Measurements from ENCODE around the gene CHRM3.
"Not testable (repeated sequence)": the region's sequence is repeated elsewhere in the genome, so short reads cannot be mapped to it uniquely, and the experiment has no call there.

Gene CHRM3

GRCh38 chr1:239386453-239387303 lies at the start of gene CHRM3:
Gene CHRM3, plus strand, starts transcription at chr1:239386568. Its CDS starts 520,884 bp downstream, at chr1:239907452.
- DNase-seq, result peak in 1 of 2 donors; percentile 15

GRCh38 chr1:239337799-239338430 lies 48.5 kb upstream of the CHRM3 start:
- DNase-seq, result no peak

GRCh38 chr1:239347776-239348175 lies 38.6 kb upstream of the CHRM3 start:
- DNase-seq, result no peak

- no peak for DNase-seq
These were observed 37.6 kb upstream of the CHRM3 start for GRCh38 chr1:239348635-239349353.

GRCh38 chr1:239349699-239350098 lies 36.7 kb upstream of the CHRM3 start:
- DNase-seq, result no peak

- no peak for DNase-seq
These were observed 32.8 kb upstream of the CHRM3 start for GRCh38 chr1:239353536-239353935.

GRCh38 chr1:239354231-239354630 lies 32.1 kb upstream of the CHRM3 start:
- DNase-seq, result no peak

- DNase-seq, result no peak
These were observed 28.5 kb upstream of the CHRM3 start for GRCh38 chr1:239357867-239358266.

GRCh38 chr1:239361403-239361802 lies 25.0 kb upstream of the CHRM3 start:
- no peak for DNase-seq

- DNase-seq, result no peak
These were observed 22.4 kb upstream of the CHRM3 start for GRCh38 chr1:239363930-239364329.

GRCh38 chr1:239367196-239367810 lies 19.1 kb upstream of the CHRM3 start:
- no peak for DNase-seq

- no peak for DNase-seq
These were observed 17.8 kb upstream of the CHRM3 start for GRCh38 chr1:239368436-239369109.

GRCh38 chr1:239370869-239371268 lies 15.5 kb upstream of the CHRM3 start:
- DNase-seq, result not testable (repeated sequence)

- DNase-seq, result no peak
These were observed 3.7 kb upstream of the CHRM3 start for GRCh38 chr1:239382666-239383065.

- no peak for DNase-seq
These were observed 2.7 kb upstream of the CHRM3 start for GRCh38 chr1:239383714-239384113.

GRCh38 chr1:239387304-239388158 lies 1.2 kb downstream of the CHRM3 start:
- no peak for DNase-seq

GRCh38 chr1:239388159-239388485 lies 1.8 kb downstream of the CHRM3 start:
- DNase-seq, result no peak

GRCh38 chr1:239388578-239388977 lies 2.2 kb downstream of the CHRM3 start:
- DNase-seq, result no peak

- no peak for DNase-seq
These were observed 3.3 kb downstream of the CHRM3 start for GRCh38 chr1:239389703-239390102.

- no peak for DNase-seq
These were observed 5.9 kb downstream of the CHRM3 start for GRCh38 chr1:239392271-239392670.

- no peak for DNase-seq
These were observed 7.7 kb downstream of the CHRM3 start for GRCh38 chr1:239394107-239394506.

GRCh38 chr1:239413916-239414315 lies 27.5 kb downstream of the CHRM3 start:
- DNase-seq, result no peak

Measured in hippocampal formation (tissue), 2 donors.